Tibial artery (tissue), 4 donors: ENCODE results near the gene LARGE1.

Experiments
- DNase-seq, 2 donors: peaks; one replicate each; pipeline ENCODE4 v3.0.0-alpha.2; 2019
- H3K27ac ChIP-seq, 2 donors: fragments of 200-600 bp; sonication (generic) in 1 of 2; 1 replicate in 1 of 2; 2 replicates in 1 of 2; pipeline ENCODE4 v1.5.1; 2018 to 2019; ENCODE audit warnings: mild to moderate bottlenecking in 1 of 2
- H3K27me3 ChIP-seq, 2 donors: fragments of 200-600 bp; sonication (generic) in 1 of 2; one replicate each; pipeline versions ENCODE4 v1.5.1 to v1.6.0; 2016 to 2019
- H3K36me3 ChIP-seq, 3 donors: fragments of 200-600 bp; sonication (generic) in 2 of 3; one replicate each; pipeline ENCODE4 v1.5.1; 2016 to 2019; ENCODE audit warnings: mild to moderate bottlenecking in 2 of 3
- H3K4me1 ChIP-seq, 4 donors: fragments of 200-600 bp; sonication (generic) in 2 of 4; 1 replicate in 3 of 4; 2 replicates in 1 of 4; pipeline ENCODE4 v1.5.1; 2016 to 2019
- H3K4me3 ChIP-seq, 2 donors: fragments of 200-600 bp; sonication (generic) in 1 of 2; 1 replicate in 1 of 2; 2 replicates in 1 of 2; pipeline ENCODE4 v1.5.1; 2018 to 2019; ENCODE audit warnings: mild to moderate bottlenecking in 2 of 2
- H3K9me3 ChIP-seq, 3 donors: fragments of 200-600 bp; sonication (generic) in 1 of 3; one replicate each; pipeline ENCODE4 v1.5.1; 2016 to 2019
- intact Hi-C: fragments of 100-400 bp; cut with DNase I; formaldehyde crosslinking; loops from one replicate; pipeline ENCODE4 v1.15.0; 2023; ENCODE audit warnings: low total_unique reads
- TF ChIP-seq, protein P1 (sequence below), 2 experiments: fragments of 200-600 bp in 1 of 2; fragments of 450-650 bp in 1 of 2; IDR thresholded peaks; one replicate each; pipeline ENCODE4 v1.5.1; 2017 to 2019; ENCODE audit warnings: antibody characterized with exemption in 2 of 2, mild to moderate bottlenecking in 1 of 2, moderate library complexity in 1 of 2

LARGE1 gene

DNA sequence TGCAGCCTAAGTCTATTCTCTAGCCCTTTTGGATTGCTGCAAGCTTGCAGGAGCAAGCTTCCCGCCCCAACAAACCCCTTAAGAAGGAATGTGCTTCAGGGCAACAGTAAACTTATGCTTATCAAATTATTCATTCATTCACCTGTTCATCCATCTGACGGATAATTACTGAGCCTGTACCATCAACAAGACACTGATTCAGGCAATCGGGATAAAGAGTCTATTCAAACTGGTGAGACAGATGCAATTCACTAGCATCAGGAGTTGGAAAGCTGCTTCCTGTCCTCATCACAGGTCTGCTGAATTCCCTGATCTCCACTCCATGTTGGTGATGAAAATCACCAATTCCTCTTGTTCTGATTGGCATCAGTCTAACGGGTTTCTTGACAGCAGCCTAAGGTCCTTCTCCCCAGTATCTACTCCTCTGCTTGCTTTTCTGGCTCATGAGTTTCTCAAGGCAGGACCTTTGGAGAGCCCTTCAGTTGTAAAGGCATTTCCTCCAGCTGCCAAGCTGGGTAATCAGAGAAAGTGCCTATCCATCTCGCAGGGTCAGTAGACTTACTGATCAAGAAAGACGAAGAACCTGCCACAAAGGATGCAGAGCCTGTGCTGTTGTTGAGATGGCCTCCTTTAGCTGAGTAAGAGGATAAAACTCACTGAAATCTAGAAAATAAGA lies 433.1 kb downstream of the LARGE1 start:
- Histone ChIP-seq H3K27ac (no peak overlapping the region), H3K36me3 (no peaks in the 10 kb centered on the region), H3K4me1 (no peaks in the 10 kb centered on the region), H3K9me3 (no peaks in the 10 kb centered on the region), H3K27me3 (no peaks in the 10 kb centered on the region), H3K4me3 (no peak overlapping the region)
- TF ChIP-seq, protein P1, sequence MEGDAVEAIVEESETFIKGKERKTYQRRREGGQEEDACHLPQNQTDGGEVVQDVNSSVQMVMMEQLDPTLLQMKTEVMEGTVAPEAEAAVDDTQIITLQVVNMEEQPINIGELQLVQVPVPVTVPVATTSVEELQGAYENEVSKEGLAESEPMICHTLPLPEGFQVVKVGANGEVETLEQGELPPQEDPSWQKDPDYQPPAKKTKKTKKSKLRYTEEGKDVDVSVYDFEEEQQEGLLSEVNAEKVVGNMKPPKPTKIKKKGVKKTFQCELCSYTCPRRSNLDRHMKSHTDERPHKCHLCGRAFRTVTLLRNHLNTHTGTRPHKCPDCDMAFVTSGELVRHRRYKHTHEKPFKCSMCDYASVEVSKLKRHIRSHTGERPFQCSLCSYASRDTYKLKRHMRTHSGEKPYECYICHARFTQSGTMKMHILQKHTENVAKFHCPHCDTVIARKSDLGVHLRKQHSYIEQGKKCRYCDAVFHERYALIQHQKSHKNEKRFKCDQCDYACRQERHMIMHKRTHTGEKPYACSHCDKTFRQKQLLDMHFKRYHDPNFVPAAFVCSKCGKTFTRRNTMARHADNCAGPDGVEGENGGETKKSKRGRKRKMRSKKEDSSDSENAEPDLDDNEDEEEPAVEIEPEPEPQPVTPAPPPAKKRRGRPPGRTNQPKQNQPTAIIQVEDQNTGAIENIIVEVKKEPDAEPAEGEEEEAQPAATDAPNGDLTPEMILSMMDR (IDR thresholded peaks at IDR 0.05): no peak
- intact Hi-C loops: no loop called here
- no peak for DNase-seq

DNA sequence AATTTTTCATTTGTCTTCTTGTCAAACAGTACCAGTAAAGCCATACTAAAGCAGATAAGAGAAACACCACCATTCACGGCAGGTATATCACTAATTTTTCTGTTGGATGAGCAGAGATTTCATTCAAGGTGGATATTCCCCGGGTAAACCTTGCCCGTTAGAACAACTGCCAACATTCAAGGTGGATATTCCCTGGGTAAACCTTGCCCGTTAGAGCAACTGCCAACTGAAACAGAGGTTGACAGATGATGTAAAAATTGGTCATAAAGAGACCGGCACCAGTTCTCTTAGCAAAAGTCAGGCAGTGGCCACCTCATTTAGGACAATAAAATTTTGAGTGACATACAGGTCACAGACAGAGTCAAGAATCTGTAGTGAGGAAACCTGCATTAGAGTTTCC lies 438.7 kb downstream of the LARGE1 start:
- Histone ChIP-seq H3K27me3 (no peaks in the 10 kb centered on the region), H3K27ac (no peak overlapping the region), H3K4me3 (no peak overlapping the region), H3K36me3 (no peaks in the 10 kb centered on the region), H3K9me3 (no peaks in the 10 kb centered on the region), H3K4me1 (no peaks in the 10 kb centered on the region)
- no peak for DNase-seq
- intact Hi-C loops: no loop called here
- TF ChIP-seq, protein P1 (IDR thresholded peaks at IDR 0.05): no peak

DNA sequence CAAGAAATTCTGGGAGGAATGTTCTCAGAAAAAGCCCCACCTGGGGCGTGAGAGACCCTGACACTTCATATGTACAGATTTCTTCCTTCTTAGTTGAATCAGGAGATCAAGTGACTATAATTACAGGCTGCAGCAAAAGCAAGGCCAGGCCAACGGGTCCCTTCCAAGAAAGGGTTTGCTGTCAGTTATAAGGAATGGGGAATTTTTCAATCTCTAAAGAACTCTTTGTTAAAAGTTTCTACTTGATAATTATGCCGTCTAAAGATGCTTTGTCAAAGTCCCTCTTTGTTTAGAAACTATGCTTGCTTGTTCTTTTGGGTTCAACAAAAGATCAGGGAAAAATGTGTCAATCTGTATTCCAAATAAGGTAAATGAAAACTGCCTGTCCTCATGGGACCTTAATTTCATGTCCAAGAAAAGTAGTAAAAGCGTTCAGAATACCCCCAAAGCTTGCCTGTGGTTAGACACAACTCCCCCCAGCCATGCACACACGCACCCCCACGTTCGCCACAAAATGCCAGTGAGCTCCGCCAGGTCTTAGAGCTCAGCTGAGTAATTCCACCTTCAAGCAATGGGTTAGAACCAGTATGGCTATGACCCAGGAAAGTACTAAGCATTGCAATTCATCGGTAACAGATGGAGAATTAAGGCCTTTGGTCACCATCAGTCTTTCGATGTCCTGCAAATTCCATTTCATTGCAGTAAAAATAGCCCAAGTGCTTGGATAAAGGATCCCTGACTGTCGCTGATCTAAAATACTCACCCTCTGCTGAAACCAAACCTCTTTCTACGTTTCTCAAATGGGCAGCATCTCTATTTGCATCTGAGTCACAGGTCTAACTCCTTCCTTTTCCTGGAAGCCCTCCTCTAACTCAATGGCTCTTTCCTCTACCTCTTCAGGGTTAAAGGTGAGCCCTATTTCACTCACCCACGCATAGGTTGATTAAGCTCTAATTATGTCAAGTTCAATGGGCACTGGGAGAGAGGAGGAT lies 442.9 kb downstream of the LARGE1 start:
- Histone ChIP-seq H3K27ac (no peak overlapping the region), H3K4me1 (no peaks in the 10 kb centered on the region), H3K4me3 (no peak overlapping the region), H3K9me3 (no peaks in the 10 kb centered on the region), H3K36me3 (no peaks in the 10 kb centered on the region), H3K27me3 (no peaks in the 10 kb centered on the region)
- TF ChIP-seq, protein P1 (IDR thresholded peaks at IDR 0.05): no peak
- intact Hi-C loops: no loop called here
- DNase-seq: no peak

DNA sequence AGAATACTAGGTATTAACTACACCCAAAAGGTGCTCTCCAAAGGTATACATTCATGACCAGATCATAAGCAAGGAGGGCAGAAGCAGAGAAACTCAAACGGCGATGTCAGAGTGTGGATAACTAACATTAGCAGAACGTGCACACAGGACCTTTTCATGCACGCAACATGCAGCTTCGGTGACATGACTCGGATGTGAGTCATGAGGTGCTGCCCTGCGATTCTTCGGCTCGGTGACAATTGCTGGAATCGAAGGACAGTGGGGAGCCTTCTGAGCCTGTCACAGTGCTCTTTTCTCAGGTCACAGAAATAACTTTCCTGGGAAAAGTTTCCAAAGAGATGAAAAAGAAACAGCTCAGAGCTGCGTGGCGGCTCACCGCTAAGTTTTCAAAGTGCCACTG lies 443.6 kb downstream of the LARGE1 start:
- no peak for DNase-seq

DNA sequence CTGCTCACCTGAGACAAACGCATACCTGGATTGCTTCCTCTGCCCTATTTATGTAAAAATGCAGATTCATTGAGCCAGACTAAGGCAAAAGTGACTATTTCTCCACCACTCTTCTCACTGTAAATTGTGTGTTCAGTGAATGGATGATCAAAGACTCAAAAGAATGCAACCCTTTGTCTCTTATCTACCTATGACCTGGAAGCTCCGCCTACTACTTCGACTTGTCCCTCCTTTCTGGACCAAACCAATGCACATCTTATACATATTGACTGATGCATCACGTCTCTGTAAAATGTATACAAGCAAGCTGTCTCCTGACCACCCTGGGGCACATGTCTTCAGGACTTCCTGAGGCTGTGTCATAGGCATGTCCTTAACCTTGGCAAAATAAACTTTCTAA lies 444.1 kb downstream of the LARGE1 start:
- Histone ChIP-seq H3K36me3 (no peaks in the 10 kb centered on the region), H3K27ac (no peak overlapping the region), H3K9me3 (no peaks in the 10 kb centered on the region), H3K27me3 (no peaks in the 10 kb centered on the region), H3K4me3 (no peak overlapping the region), H3K4me1 (no peaks in the 10 kb centered on the region)
- TF ChIP-seq, protein P1 (IDR thresholded peaks at IDR 0.05): no peak
- intact Hi-C loops: no loop called here
- DNase-seq: no peak

More for the DNA sequence above, 443.6 kb downstream of the LARGE1 start:
- H3K9me3 ChIP-seq: no peaks in the 10 kb centered on the region
- TF ChIP-seq, protein P1 (IDR thresholded peaks at IDR 0.05): no peak
- no peaks in the 10 kb centered on the region for H3K36me3 ChIP-seq
- intact Hi-C loops: no loop called here
- H3K27ac ChIP-seq: no peak overlapping the region
- no peaks in the 10 kb centered on the region for H3K4me1 ChIP-seq
- no peaks in the 10 kb centered on the region for H3K27me3 ChIP-seq
- no peak overlapping the region for H3K4me3 ChIP-seq
